ENCODE data around the gene CD44.

DNA sequence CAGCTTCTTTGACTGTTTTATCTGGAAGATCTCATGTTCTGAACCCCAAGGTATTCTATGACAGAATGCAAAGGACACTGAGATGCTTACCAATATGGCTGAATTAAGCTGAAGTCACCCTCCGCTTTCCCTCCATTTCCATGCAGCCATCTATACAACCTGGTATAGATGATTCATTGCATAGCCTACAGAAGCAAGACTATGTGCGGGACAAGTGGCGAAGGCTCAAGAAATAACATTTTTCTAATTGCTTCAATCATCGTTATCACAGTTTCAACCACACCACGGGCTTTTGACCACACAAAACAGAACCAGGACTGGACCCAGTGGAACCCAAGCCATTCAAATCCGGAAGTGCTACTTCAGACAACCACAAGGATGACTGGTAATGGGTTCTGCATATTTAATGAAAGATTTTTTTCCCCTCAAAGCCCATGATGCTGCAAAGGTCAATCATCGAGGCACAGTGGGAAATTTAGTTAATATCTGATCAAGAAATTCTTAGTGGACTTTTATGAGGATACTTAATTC is 61.9 kb downstream of the CD44 start:
- TF ChIP-seq, protein P1, sequence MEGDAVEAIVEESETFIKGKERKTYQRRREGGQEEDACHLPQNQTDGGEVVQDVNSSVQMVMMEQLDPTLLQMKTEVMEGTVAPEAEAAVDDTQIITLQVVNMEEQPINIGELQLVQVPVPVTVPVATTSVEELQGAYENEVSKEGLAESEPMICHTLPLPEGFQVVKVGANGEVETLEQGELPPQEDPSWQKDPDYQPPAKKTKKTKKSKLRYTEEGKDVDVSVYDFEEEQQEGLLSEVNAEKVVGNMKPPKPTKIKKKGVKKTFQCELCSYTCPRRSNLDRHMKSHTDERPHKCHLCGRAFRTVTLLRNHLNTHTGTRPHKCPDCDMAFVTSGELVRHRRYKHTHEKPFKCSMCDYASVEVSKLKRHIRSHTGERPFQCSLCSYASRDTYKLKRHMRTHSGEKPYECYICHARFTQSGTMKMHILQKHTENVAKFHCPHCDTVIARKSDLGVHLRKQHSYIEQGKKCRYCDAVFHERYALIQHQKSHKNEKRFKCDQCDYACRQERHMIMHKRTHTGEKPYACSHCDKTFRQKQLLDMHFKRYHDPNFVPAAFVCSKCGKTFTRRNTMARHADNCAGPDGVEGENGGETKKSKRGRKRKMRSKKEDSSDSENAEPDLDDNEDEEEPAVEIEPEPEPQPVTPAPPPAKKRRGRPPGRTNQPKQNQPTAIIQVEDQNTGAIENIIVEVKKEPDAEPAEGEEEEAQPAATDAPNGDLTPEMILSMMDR (IDR thresholded peaks at IDR 0.05) = no peak
- TF ChIP-seq POLR2A (IDR thresholded peaks at IDR 0.05) = no peak

Data from right lobe of liver (tissue), 4 donors.